Erythroblast (primary cell): Measurements from ENCODE around the gene SMG5.

ENCODE experiments used
- GATA1 ChIP-seq: IDR thresholded peaks from 2 replicates; pipeline ENCODE4 v1.6.1; 2011; ENCODE audit warnings: low read depth, mild to moderate bottlenecking, control low read depth, low read length, moderate library complexity
- POLR2A ChIP-seq: IDR thresholded peaks from 2 replicates; pipeline ENCODE4 v1.6.1; 2011; ENCODE audit warnings: mild to moderate bottlenecking, low read length

DNA sequence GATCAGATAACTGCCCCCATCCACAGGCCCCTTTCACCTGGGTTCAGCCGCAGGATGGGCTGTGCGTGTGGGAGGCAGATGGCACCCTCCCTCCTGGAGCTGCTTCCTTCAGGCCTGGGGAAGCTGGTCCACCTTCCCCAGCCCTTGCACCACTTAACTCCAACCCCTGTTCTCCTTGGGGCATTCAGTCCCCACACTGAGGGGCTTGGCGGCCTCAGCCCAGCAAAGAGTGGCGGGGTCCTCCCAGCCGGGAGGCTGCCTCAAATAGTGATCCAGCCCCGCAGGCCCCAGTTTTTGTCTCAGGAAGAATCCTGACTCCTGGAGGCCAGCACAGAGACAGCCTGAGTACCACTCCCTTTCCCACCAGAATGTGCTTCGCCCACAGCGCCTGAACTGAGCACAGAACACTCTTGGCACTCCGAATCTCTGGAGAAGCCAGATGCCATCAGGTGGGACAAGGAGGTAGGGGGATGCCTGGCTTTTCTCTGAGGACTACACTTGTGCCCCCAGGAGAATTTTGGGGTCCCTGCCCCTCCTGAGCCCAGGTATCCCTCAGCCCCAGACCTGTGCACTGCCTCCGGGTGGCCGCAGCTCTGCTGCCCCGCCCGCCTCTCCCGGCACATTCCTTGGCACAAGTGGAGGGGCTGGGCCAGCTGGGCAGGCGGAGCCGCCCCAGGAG, 35.7 kb downstream of the SMG5 start:
- TF ChIP-seq POLR2A (no peak), GATA1 (no peak)
